K562 (cell line): Measurements from ENCODE around the gene CHST13. TPM values are rescaled to one million over a fixed set of nuclear protein-coding genes. Genes with fewer than 3 reads are reported as not detected.

Source experiments
- ATAC-seq: fragments of 200-7000 bp; cut with Tn5 transposase; 3 replicates; pipeline ENCODE4 v1.9.1; 2020; ENCODE audit warnings: moderate library complexity
- BruUV-seq: library from RNA; stranded (reverse); fragments of 400-500 nt; replicated peaks from 2 replicates; lab custom pipeline; 2021; lab: Mats Ljungman, UMichigan
- CTCF ChIA-PET: fragments of 300-600 bp; formaldehyde crosslinking; extraction: SDS; loops from one replicate; lab custom pipeline; 2021; ENCODE audit warnings: low intra/inter-chr PET ratio; lab: Yijun Ruan, JAX
- POLR2A ChIA-PET: fragments of 300-600, 350-650 bp; sonication (Branson Sonifier 250); formaldehyde crosslinking; extraction: SDS; loops from one replicate; lab custom pipeline; 2021; ENCODE audit warnings: antibody characterized with exemption, inconsistent platforms; lab: Yijun Ruan, JAX
- DNase-seq, 4 experiments: peaks; one replicate each; pipeline versions ENCODE4 v3.0.0 to v3.0.0-alpha.2; 2011 to 2018; ENCODE audit warnings: low spot score in 3 of 4, mixed read lengths in 3 of 4; ENCODE audit errors: extremely low read depth in 1 of 4
- FAIRE-seq: peaks from 2 replicates; lab custom pipeline; 2011; peaks lifted over from hg19 to GRCh38; lab: Jason Lieb, UNC
- H2AFZ ChIP-seq: 2 replicates; pipeline ENCODE4 v1.6.0; 2011; ENCODE audit warnings: low read depth, low read length, control low read depth, inconsistent platforms
- H3K27ac ChIP-seq: fragments of 200-600 bp; 3 replicates; pipeline ENCODE4 v1.8.0; 2011; ENCODE audit warnings: low read depth, mild to moderate bottlenecking, control low read depth, inconsistent platforms, low read length, moderate library complexity, mixed read lengths; ENCODE audit errors: extremely low read depth
- H3K27me3 ChIP-seq, 2 experiments: fragments of 300-600 bp in 1 of 2; 2 replicates in 1 of 2; 3 replicates in 1 of 2; pipeline versions ENCODE4 v1.6.0 to v1.8.0; 2011; ENCODE audit warnings: inconsistent platforms in 2 of 2, low read length in 2 of 2, mild to moderate bottlenecking in 1 of 2, mixed read lengths in 1 of 2, moderate library complexity in 1 of 2; ENCODE audit not compliant: control insufficient read depth in 2 of 2, insufficient read depth in 2 of 2
- H3K36me3 ChIP-seq: fragments of 300-600 bp; 3 replicates; pipeline ENCODE4 v1.8.0; 2011; ENCODE audit warnings: mild to moderate bottlenecking, low read length, inconsistent platforms; ENCODE audit not compliant: control insufficient read depth, insufficient read depth
- H3K4me1 ChIP-seq, 2 experiments: fragments of 200-600 bp in 1 of 2; replicated peaks in 1 of 2; 2 replicates in 1 of 2; 3 replicates in 1 of 2; pipeline versions ENCODE4 v1.5.1 to v1.8.0; 2011; ENCODE audit warnings: inconsistent platforms in 2 of 2, low read length in 2 of 2, mild to moderate bottlenecking in 1 of 2, mixed read lengths in 1 of 2, moderate library complexity in 1 of 2; ENCODE audit not compliant: control insufficient read depth in 2 of 2, insufficient read depth in 2 of 2
- H3K4me2 ChIP-seq: 2 replicates; pipeline ENCODE4 v1.6.1; 2011; ENCODE audit warnings: low read length, control low read depth, inconsistent platforms, mixed read lengths; ENCODE audit not compliant: insufficient read depth
- H3K4me3 ChIP-seq: fragments of 200-600 bp; sonication (generic), shearing (Covaris generic); 2 replicates; pipeline ENCODE4 v1.5.1; 2016; ENCODE audit warnings: control low read depth, inconsistent platforms
- H3K79me2 ChIP-seq: fragments of 200-600 bp; 3 replicates; pipeline ENCODE4 v1.8.0; 2011; ENCODE audit warnings: low read length, inconsistent platforms; ENCODE audit not compliant: control insufficient read depth, insufficient read depth
- H3K9ac ChIP-seq, 2 experiments: 2 replicates each; pipeline versions ENCODE4 v1.6.0 to v1.6.1; 2011; ENCODE audit warnings: low read depth in 2 of 2, low read length in 2 of 2, control low read depth in 1 of 2, inconsistent platforms in 1 of 2, mild to moderate bottlenecking in 1 of 2, mixed read lengths in 1 of 2; ENCODE audit not compliant: insufficient read depth in 1 of 2
- H3K9me1 ChIP-seq: one replicate; pipeline ENCODE4 v1.6.0; 2011; ENCODE audit warnings: inconsistent platforms, mild to moderate bottlenecking, low read length, moderate library complexity; ENCODE audit not compliant: control insufficient read depth, insufficient read depth
- H3K9me3 ChIP-seq: replicated peaks from 2 replicates; pipeline ENCODE4 v1.5.1; 2011; ENCODE audit warnings: low read depth, low read length, inconsistent platforms; ENCODE audit not compliant: control insufficient read depth, insufficient read depth
- H4K20me1 ChIP-seq: replicated peaks from 2 replicates; pipeline ENCODE4 v1.6.1; 2011; ENCODE audit warnings: low read length, inconsistent platforms, mixed read lengths; ENCODE audit not compliant: control insufficient read depth, insufficient read depth
- BRF1 ChIP-seq: IDR thresholded peaks from 3 replicates; pipeline ENCODE4 v1.6.1; 2011; ENCODE audit warnings: borderline replicate concordance, mild to moderate bottlenecking; ENCODE audit not compliant: insufficient read length; ENCODE audit errors: extremely low read depth
- MYNN ChIP-seq, 2 experiments: sonication (generic); formaldehyde crosslinking in 1 of 2; IDR thresholded peaks; 2 replicates each; pipeline versions ENCODE4 v1.5.0 to v1.6.1; 2016 to 2020; ENCODE audit warnings: antibody characterized with exemption in 1 of 2, missing genetic modification reagents in 1 of 2
- PRMT5 ChIP-seq: sonication (generic); formaldehyde crosslinking; IDR thresholded peaks from 2 replicates; pipeline ENCODE4 v1.5.0; 2020; ENCODE audit warnings: missing genetic modification reagents
- PTRF ChIP-seq: fragments of 450-650 bp; IDR thresholded peaks from 2 replicates; pipeline ENCODE4 v1.6.1; 2016; ENCODE audit warnings: mild to moderate bottlenecking, missing genetic modification characterization, missing compliant biosample characterization
- PYGO2 ChIP-seq: fragments of 450-650 bp; IDR thresholded peaks from 2 replicates; pipeline ENCODE4 v1.6.1; 2016; ENCODE audit warnings: mild to moderate bottlenecking, missing genetic modification characterization, moderate library complexity, missing compliant biosample characterization
- RBM14 ChIP-seq: fragments of 200-400 bp; formaldehyde crosslinking; IDR thresholded peaks from 2 replicates; pipeline ENCODE4 v1.6.1; 2018; ENCODE audit warnings: low read depth, mild to moderate bottlenecking, low read length, moderate library complexity, borderline replicate concordance; ENCODE audit not compliant: insufficient read depth
- RBM25 ChIP-seq: fragments of 200-400 bp; formaldehyde crosslinking; IDR thresholded peaks from 2 replicates; pipeline ENCODE4 v1.6.1; 2018; ENCODE audit warnings: low read length, low read depth, moderate library complexity; ENCODE audit not compliant: severe bottlenecking
- SRSF1 ChIP-seq: fragments of 200-400 bp; formaldehyde crosslinking; IDR thresholded peaks from 2 replicates; pipeline ENCODE4 v1.6.1; 2017; ENCODE audit warnings: mild to moderate bottlenecking, low read depth, low read length, moderate library complexity
- ZBED1 ChIP-seq: IDR thresholded peaks from 2 replicates; pipeline ENCODE4 v1.6.1; 2014
- ZNF444 ChIP-seq: fragments of 250-450 bp; sonication (Bioruptor Pico); IDR thresholded peaks from 2 replicates; pipeline ENCODE4 v1.4.0; 2020; ENCODE audit warnings: mild to moderate bottlenecking, moderate library complexity
- ZNF75A ChIP-seq: fragments of 450-650 bp; formaldehyde crosslinking; IDR thresholded peaks from 2 replicates; pipeline ENCODE4 v1.4.0; 2020; ENCODE audit warnings: mild to moderate bottlenecking
- WGBS: fragments of 100-300 bp; shearing (Covaris generic); methylation state at CpG from one replicate; pipeline ENCODE4 v1.1.6; 2016; ENCODE audit warnings: low coverage, mixed read lengths; ENCODE audit not compliant: insufficient coverage; ENCODE audit errors: missing lambda C conversion rate; 5-methylcytosine and 5-hydroxymethylcytosine counted together
- in situ Hi-C: fragments of 300-500 bp; cut with MboI; formaldehyde crosslinking; loops from 4 replicates; pipeline ENCODE4 v1.15.0; 2018; ENCODE audit warnings: inconsistent platforms, mixed read lengths
- intact Hi-C: fragments of 100-400 bp; cut with micrococcal nuclease; formaldehyde crosslinking; loops from 2 replicates; pipeline ENCODE4 v1.14.2; 2022
- polyA plus RNA-seq, 8 experiments: library from polyadenylated mRNA; depleted of rRNA in 4 of 8; stranded (reverse) in 5 of 8; unstranded in 3 of 8; fragments of >200 nt; fragmentation: Nextera tagmentation in 2 of 8; fragmentation: Illumina TruSeq in 1 of 8; extraction: Ambion mirVana in 2 of 8; extraction: Trizol in 1 of 8; gene quantifications; 2 replicates each; pipeline versions ENCODE4 v1.2.1 to v1.2.3, GENCODE V29; 2011 to 2014; ENCODE audit warnings: inconsistent platforms in 1 of 8, missing spikeins in 1 of 8
- total RNA-seq, 7 experiments: library from RNA; depleted of rRNA in 6 of 7; stranded (reverse); fragments of >200 nt in 6 of 7; fragmentation: Illumina TruSeq in 2 of 7; extraction: Trizol in 2 of 7; gene quantifications; 2 replicates each; pipeline versions ENCODE4 v1.2.1 to v1.2.3, GENCODE V29; 2011 to 2021; ENCODE audit warnings: low replicate concordance in 1 of 7
- TF ChIP-seq, protein P1 (sequence below): sonication (generic); formaldehyde crosslinking; IDR thresholded peaks from 2 replicates; pipeline ENCODE4 v1.8.0; 2023; ENCODE audit warnings: mild to moderate bottlenecking, missing genetic modification reagents
- TF ChIP-seq, protein P2 (sequence below): sonication (generic); formaldehyde crosslinking; IDR thresholded peaks from 2 replicates; pipeline ENCODE4 v1.8.1; 2022; ENCODE audit warnings: missing genetic modification reagents
- TF ChIP-seq, protein P3 (sequence below): fragments of 250-450 bp; sonication (Bioruptor Pico); IDR thresholded peaks from 2 replicates; pipeline ENCODE4 v1.4.0; 2020; ENCODE audit warnings: mild to moderate bottlenecking, moderate library complexity, borderline replicate concordance

The CHST13 gene
- total and polyA plus RNA-seq, 9 of the 15 experiments (the other 6 are each of a cell fraction or from before 2014, with no cell fraction given), result not detected

GRCh38 chr3:126508564-126508964 lies 15.4 kb upstream of the CHST13 start:
- in situ Hi-C loops, result no loop called here
- DNase-seq (no peak), ATAC-seq (no peak), FAIRE-seq (no peak)
- no peak for TF ChIP-seq BRF1
- no peak for TF ChIP-seq ZNF444 (CRISPR knock-in tag)
- no peak for TF ChIP-seq PYGO2 (tag)
- TF ChIP-seq, protein P1, sequence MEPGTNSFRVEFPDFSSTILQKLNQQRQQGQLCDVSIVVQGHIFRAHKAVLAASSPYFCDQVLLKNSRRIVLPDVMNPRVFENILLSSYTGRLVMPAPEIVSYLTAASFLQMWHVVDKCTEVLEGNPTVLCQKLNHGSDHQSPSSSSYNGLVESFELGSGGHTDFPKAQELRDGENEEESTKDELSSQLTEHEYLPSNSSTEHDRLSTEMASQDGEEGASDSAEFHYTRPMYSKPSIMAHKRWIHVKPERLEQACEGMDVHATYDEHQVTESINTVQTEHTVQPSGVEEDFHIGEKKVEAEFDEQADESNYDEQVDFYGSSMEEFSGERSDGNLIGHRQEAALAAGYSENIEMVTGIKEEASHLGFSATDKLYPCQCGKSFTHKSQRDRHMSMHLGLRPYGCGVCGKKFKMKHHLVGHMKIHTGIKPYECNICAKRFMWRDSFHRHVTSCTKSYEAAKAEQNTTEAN (CRISPR knock-in tag), result no peak
- no peak for TF ChIP-seq PRMT5
- no peak for TF ChIP-seq RBM14
- TF ChIP-seq, protein P2, sequence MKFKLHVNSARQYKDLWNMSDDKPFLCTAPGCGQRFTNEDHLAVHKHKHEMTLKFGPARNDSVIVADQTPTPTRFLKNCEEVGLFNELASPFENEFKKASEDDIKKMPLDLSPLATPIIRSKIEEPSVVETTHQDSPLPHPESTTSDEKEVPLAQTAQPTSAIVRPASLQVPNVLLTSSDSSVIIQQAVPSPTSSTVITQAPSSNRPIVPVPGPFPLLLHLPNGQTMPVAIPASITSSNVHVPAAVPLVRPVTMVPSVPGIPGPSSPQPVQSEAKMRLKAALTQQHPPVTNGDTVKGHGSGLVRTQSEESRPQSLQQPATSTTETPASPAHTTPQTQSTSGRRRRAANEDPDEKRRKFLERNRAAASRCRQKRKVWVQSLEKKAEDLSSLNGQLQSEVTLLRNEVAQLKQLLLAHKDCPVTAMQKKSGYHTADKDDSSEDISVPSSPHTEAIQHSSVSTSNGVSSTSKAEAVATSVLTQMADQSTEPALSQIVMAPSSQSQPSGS, result no peak
- no peak for TF ChIP-seq SRSF1
- no peak for TF ChIP-seq ZNF75A (CRISPR knock-in tag)
- no peak for TF ChIP-seq RBM25
- no peak for TF ChIP-seq ZBED1
- TF ChIP-seq PTRF (tag), result no peak
- no peak for TF ChIP-seq MYNN (IDR thresholded peaks at IDR 0.05)
- no peak for TF ChIP-seq MYNN (CRISPR knock-in tag; IDR thresholded peaks at IDR 0.05)
- TF ChIP-seq, protein P3, sequence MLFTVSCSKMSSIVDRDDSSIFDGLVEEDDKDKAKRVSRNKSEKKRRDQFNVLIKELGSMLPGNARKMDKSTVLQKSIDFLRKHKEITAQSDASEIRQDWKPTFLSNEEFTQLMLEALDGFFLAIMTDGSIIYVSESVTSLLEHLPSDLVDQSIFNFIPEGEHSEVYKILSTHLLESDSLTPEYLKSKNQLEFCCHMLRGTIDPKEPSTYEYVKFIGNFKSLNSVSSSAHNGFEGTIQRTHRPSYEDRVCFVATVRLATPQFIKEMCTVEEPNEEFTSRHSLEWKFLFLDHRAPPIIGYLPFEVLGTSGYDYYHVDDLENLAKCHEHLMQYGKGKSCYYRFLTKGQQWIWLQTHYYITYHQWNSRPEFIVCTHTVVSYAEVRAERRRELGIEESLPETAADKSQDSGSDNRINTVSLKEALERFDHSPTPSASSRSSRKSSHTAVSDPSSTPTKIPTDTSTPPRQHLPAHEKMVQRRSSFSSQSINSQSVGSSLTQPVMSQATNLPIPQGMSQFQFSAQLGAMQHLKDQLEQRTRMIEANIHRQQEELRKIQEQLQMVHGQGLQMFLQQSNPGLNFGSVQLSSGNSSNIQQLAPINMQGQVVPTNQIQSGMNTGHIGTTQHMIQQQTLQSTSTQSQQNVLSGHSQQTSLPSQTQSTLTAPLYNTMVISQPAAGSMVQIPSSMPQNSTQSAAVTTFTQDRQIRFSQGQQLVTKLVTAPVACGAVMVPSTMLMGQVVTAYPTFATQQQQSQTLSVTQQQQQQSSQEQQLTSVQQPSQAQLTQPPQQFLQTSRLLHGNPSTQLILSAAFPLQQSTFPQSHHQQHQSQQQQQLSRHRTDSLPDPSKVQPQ (CRISPR knock-in tag), result no peak
- Histone ChIP-seq H4K20me1 (no peaks in the 10 kb centered on the region; the same call in 1 of the 2 replicates), H3K4me1 (peaks cover 0 to 11% of the 10 kb centered on the region in 2 experiments; a peak in 2 of 5 replicates), H3K9me1 (no peaks in the 10 kb centered on the region), H3K27ac (no peak overlapping the region), H2AFZ (no peak overlapping the region), H3K9me3 (no peaks in the 10 kb centered on the region), H3K27me3 (peaks cover 5 to 50% of the 10 kb centered on the region in 2 experiments; a peak in 4 of 5 replicates), H3K79me2 (no peaks in the 10 kb centered on the region), H3K36me3 (no peaks in the 10 kb centered on the region), H3K4me2 (no peak overlapping the region), H3K4me3 (no peak overlapping the region), H3K9ac (no peak overlapping the region)
- 10% methylated on average over 4 of the region's 4 CpGs for WGBS
- POLR2A ChIA-PET, result no interaction called here
- no TSS peak for BruUV-seq
- intact Hi-C loops, result no loop called here
- CTCF ChIA-PET, result no interaction called here
